K562 (cell line): ENCODE data around the gene PTP4A1. TPM values are rescaled to one million over a fixed set of nuclear protein-coding genes. Genes with fewer than 3 reads are reported as not detected.

Experiments
- ATAC-seq: fragments of 200-7000 bp; cut with Tn5 transposase; 3 replicates; pipeline ENCODE4 v1.9.1; 2020; ENCODE audit warnings: moderate library complexity
- BruUV-seq: library from RNA; stranded (reverse); fragments of 400-500 nt; replicated peaks from 2 replicates; lab custom pipeline; 2021; lab: Mats Ljungman, UMichigan
- CTCF ChIA-PET: fragments of 300-600 bp; formaldehyde crosslinking; extraction: SDS; loops from one replicate; lab custom pipeline; 2021; ENCODE audit warnings: low intra/inter-chr PET ratio; lab: Yijun Ruan, JAX
- POLR2A ChIA-PET: fragments of 300-600, 350-650 bp; sonication (Branson Sonifier 250); formaldehyde crosslinking; extraction: SDS; loops from one replicate; lab custom pipeline; 2021; ENCODE audit warnings: antibody characterized with exemption, inconsistent platforms; lab: Yijun Ruan, JAX
- DNase-seq, 4 experiments: peaks; one replicate each; pipeline versions ENCODE4 v3.0.0 to v3.0.0-alpha.2; 2011 to 2018; ENCODE audit warnings: low spot score in 3 of 4, mixed read lengths in 3 of 4; ENCODE audit errors: extremely low read depth in 1 of 4
- FAIRE-seq: peaks from 2 replicates; lab custom pipeline; 2011; peaks lifted over from hg19 to GRCh38; lab: Jason Lieb, UNC
- H2AFZ ChIP-seq: 2 replicates; pipeline ENCODE4 v1.6.0; 2011; ENCODE audit warnings: low read depth, low read length, control low read depth, inconsistent platforms
- H3K27ac ChIP-seq: fragments of 200-600 bp; 3 replicates; pipeline ENCODE4 v1.8.0; 2011; ENCODE audit warnings: low read depth, mild to moderate bottlenecking, control low read depth, inconsistent platforms, low read length, moderate library complexity, mixed read lengths; ENCODE audit errors: extremely low read depth
- H3K27me3 ChIP-seq, 2 experiments: fragments of 300-600 bp in 1 of 2; 2 replicates in 1 of 2; 3 replicates in 1 of 2; pipeline versions ENCODE4 v1.6.0 to v1.8.0; 2011; ENCODE audit warnings: inconsistent platforms in 2 of 2, low read length in 2 of 2, mild to moderate bottlenecking in 1 of 2, mixed read lengths in 1 of 2, moderate library complexity in 1 of 2; ENCODE audit not compliant: control insufficient read depth in 2 of 2, insufficient read depth in 2 of 2
- H3K36me3 ChIP-seq: fragments of 300-600 bp; 3 replicates; pipeline ENCODE4 v1.8.0; 2011; ENCODE audit warnings: mild to moderate bottlenecking, low read length, inconsistent platforms; ENCODE audit not compliant: control insufficient read depth, insufficient read depth
- H3K4me1 ChIP-seq, 2 experiments: fragments of 200-600 bp in 1 of 2; replicated peaks in 1 of 2; 2 replicates in 1 of 2; 3 replicates in 1 of 2; pipeline versions ENCODE4 v1.5.1 to v1.8.0; 2011; ENCODE audit warnings: inconsistent platforms in 2 of 2, low read length in 2 of 2, mild to moderate bottlenecking in 1 of 2, mixed read lengths in 1 of 2, moderate library complexity in 1 of 2; ENCODE audit not compliant: control insufficient read depth in 2 of 2, insufficient read depth in 2 of 2
- H3K4me2 ChIP-seq: 2 replicates; pipeline ENCODE4 v1.6.1; 2011; ENCODE audit warnings: low read length, control low read depth, inconsistent platforms, mixed read lengths; ENCODE audit not compliant: insufficient read depth
- H3K4me3 ChIP-seq: fragments of 200-600 bp; sonication (generic), shearing (Covaris generic); 2 replicates; pipeline ENCODE4 v1.5.1; 2016; ENCODE audit warnings: control low read depth, inconsistent platforms
- H3K79me2 ChIP-seq: fragments of 200-600 bp; 3 replicates; pipeline ENCODE4 v1.8.0; 2011; ENCODE audit warnings: low read length, inconsistent platforms; ENCODE audit not compliant: control insufficient read depth, insufficient read depth
- H3K9ac ChIP-seq, 2 experiments: 2 replicates each; pipeline versions ENCODE4 v1.6.0 to v1.6.1; 2011; ENCODE audit warnings: low read depth in 2 of 2, low read length in 2 of 2, control low read depth in 1 of 2, inconsistent platforms in 1 of 2, mild to moderate bottlenecking in 1 of 2, mixed read lengths in 1 of 2; ENCODE audit not compliant: insufficient read depth in 1 of 2
- H3K9me1 ChIP-seq: one replicate; pipeline ENCODE4 v1.6.0; 2011; ENCODE audit warnings: inconsistent platforms, mild to moderate bottlenecking, low read length, moderate library complexity; ENCODE audit not compliant: control insufficient read depth, insufficient read depth
- H3K9me3 ChIP-seq: replicated peaks from 2 replicates; pipeline ENCODE4 v1.5.1; 2011; ENCODE audit warnings: low read depth, low read length, inconsistent platforms; ENCODE audit not compliant: control insufficient read depth, insufficient read depth
- H4K20me1 ChIP-seq: replicated peaks from 2 replicates; pipeline ENCODE4 v1.6.1; 2011; ENCODE audit warnings: low read length, inconsistent platforms, mixed read lengths; ENCODE audit not compliant: control insufficient read depth, insufficient read depth
- ARNT ChIP-seq, 2 experiments: fragments of 450-650 bp; IDR thresholded peaks; 2 replicates each; pipeline ENCODE4 v1.6.1; 2016; ENCODE audit warnings: mild to moderate bottlenecking in 1 of 2
- ILK ChIP-seq: fragments of 450-650 bp; IDR thresholded peaks from 2 replicates; pipeline ENCODE4 v1.6.1; 2016; ENCODE audit warnings: missing genetic modification characterization, low read depth, mild to moderate bottlenecking, missing compliant biosample characterization, moderate library complexity, borderline replicate concordance
- KLF10 ChIP-seq: fragments of 250-450 bp; sonication (Bioruptor Pico); IDR thresholded peaks from 2 replicates; pipeline ENCODE4 v1.6.1; 2021; ENCODE audit warnings: matching md5 sums
- NBN ChIP-seq: fragments of 450-650 bp; IDR thresholded peaks from 2 replicates; pipeline ENCODE4 v1.6.1; 2016; ENCODE audit warnings: low read depth, mild to moderate bottlenecking
- PCBP1 ChIP-seq: fragments of 200-400 bp; formaldehyde crosslinking; IDR thresholded peaks from 2 replicates; pipeline ENCODE4 v1.6.1; 2018; ENCODE audit warnings: mild to moderate bottlenecking, low read depth, low read length; ENCODE audit not compliant: poor library complexity, severe bottlenecking
- POLR2AphosphoS5 ChIP-seq: IDR thresholded peaks from 2 replicates; pipeline ENCODE4 v1.6.1; 2011; ENCODE audit warnings: mild to moderate bottlenecking, low read depth, low read length, moderate library complexity; ENCODE audit not compliant: control insufficient read depth, insufficient read depth
- RERE ChIP-seq: sonication (generic); formaldehyde crosslinking; IDR thresholded peaks from 2 replicates; pipeline ENCODE4 v1.8.0; 2023; ENCODE audit warnings: missing genetic modification reagents, mild to moderate bottlenecking, borderline replicate concordance
- SIN3B ChIP-seq: fragments of 450-650 bp; IDR thresholded peaks from 2 replicates; pipeline ENCODE4 v1.6.1; 2017; ENCODE audit warnings: low read depth, mild to moderate bottlenecking, moderate library complexity
- SRSF3 ChIP-seq: fragments of 200-400 bp; formaldehyde crosslinking; IDR thresholded peaks from 2 replicates; pipeline ENCODE4 v1.6.1; 2016; ENCODE audit warnings: mild to moderate bottlenecking, low read length, moderate library complexity; ENCODE audit not compliant: insufficient read depth
- TBP ChIP-seq: optimal IDR thresholded peaks from 2 replicates; pipeline ENCODE3; 2011; ENCODE audit warnings: low read depth, low read length, improper control_type of control experiment
- ZNF263 ChIP-seq: sonication (generic); formaldehyde crosslinking; IDR thresholded peaks from 2 replicates; pipeline ENCODE4 v1.8.0; 2022; ENCODE audit warnings: mild to moderate bottlenecking, missing genetic modification reagents, borderline replicate concordance
- WGBS: fragments of 100-300 bp; shearing (Covaris generic); methylation state at CpG from one replicate; pipeline ENCODE4 v1.1.6; 2016; ENCODE audit warnings: low coverage, mixed read lengths; ENCODE audit not compliant: insufficient coverage; ENCODE audit errors: missing lambda C conversion rate; 5-methylcytosine and 5-hydroxymethylcytosine counted together
- in situ Hi-C: fragments of 300-500 bp; cut with MboI; formaldehyde crosslinking; loops from 4 replicates; pipeline ENCODE4 v1.15.0; 2018; ENCODE audit warnings: inconsistent platforms, mixed read lengths
- intact Hi-C: fragments of 100-400 bp; cut with micrococcal nuclease; formaldehyde crosslinking; loops from 2 replicates; pipeline ENCODE4 v1.14.2; 2022
- polyA plus RNA-seq, 8 experiments: library from polyadenylated mRNA; depleted of rRNA in 4 of 8; stranded (reverse) in 5 of 8; unstranded in 3 of 8; fragments of >200 nt; fragmentation: Nextera tagmentation in 2 of 8; fragmentation: Illumina TruSeq in 1 of 8; extraction: Ambion mirVana in 2 of 8; extraction: Trizol in 1 of 8; gene quantifications; 2 replicates each; pipeline versions ENCODE4 v1.2.1 to v1.2.3, GENCODE V29; 2011 to 2014; ENCODE audit warnings: inconsistent platforms in 1 of 8, missing spikeins in 1 of 8
- total RNA-seq, 7 experiments: library from RNA; depleted of rRNA in 6 of 7; stranded (reverse); fragments of >200 nt in 6 of 7; fragmentation: Illumina TruSeq in 2 of 7; extraction: Trizol in 2 of 7; gene quantifications; 2 replicates each; pipeline versions ENCODE4 v1.2.1 to v1.2.3, GENCODE V29; 2011 to 2021; ENCODE audit warnings: low replicate concordance in 1 of 7

Gene PTP4A1
- total and polyA plus RNA-seq, 9 of the 15 experiments (the other 6 are each of a cell fraction or from before 2014, with no cell fraction given): 3.7 to 67.5 (median 13.1) TPM

DNA sequence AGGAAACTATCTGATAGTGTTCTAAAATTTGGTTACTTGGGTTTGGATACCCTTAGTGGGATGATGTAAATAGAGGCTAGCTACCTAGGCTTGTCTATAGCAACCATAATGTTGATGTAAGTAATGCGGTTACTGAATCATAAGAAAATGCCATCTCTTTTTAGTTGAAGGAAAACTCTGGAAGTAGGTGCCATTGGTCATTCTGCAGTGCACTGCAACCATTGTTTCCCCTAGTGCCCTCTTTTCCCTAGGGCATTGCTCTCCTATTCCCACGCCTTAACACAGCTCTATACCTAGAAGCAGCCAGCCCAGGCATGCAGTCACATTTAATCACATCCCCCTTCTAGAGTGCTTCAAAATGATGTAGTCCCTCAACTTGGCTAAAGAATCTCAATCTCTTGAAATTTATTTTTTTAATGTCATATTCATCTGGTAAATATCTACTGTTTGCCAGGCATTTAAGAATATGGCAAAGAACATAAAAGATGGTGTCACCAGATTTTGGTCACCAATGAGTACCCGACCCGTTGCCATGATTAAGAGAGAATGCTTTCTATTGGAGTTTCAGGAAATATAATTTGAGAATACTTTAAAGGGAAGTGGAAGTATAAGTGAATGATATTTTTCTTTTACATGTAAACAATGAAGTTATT lies 10.4 kb downstream of the PTP4A1 start (continued):
- no peak for TF ChIP-seq NBN

GRCh38 chr6:63584125-63584514 lies 11.8 kb downstream of the PTP4A1 start:
- WGBS: 43% methylated on average over 4 of the region's 4 CpGs
- TF ChIP-seq ILK (tag) (no peak), TBP (no peak), KLF10 (CRISPR knock-in tag) (no peak), RERE (CRISPR knock-in tag) (no peak), POLR2AphosphoS5 (no peak), SRSF3 (no peak), ARNT (IDR thresholded peaks at IDR 0.05) (no peak), SIN3B (no peak), ZNF263 (CRISPR knock-in tag) (no peak), PCBP1 (no peak)
- ChIA-PET POLR2A (interaction anchor here (0.5 to 2.8 kb wide), 6 partner anchors 9 to 217 kb away, joined by 3 to 14 read pairs (median 7); partner anchors contain the start of gene PHF3), CTCF (no interaction called here)
- Histone ChIP-seq H3K36me3 (peaks cover 31% of the 10 kb centered on the region), H3K27me3 (no peaks in the 10 kb centered on the region), H3K79me2 (no peaks in the 10 kb centered on the region), H3K9me3 (no peaks in the 10 kb centered on the region), H3K4me2 (no peak overlapping the region), H3K4me3 (no peak overlapping the region), H2AFZ (no peak overlapping the region), H3K9ac (no peak overlapping the region), H3K9me1 (no peaks in the 10 kb centered on the region), H3K4me1 (no peaks in the 10 kb centered on the region), H4K20me1 (no peaks in the 10 kb centered on the region), H3K27ac (no peak overlapping the region)
- ATAC-seq (peak; percentile 34), DNase-seq (no peak), FAIRE-seq (peak; percentile 72)
- intact Hi-C loops (no loop called here), in situ Hi-C loops (no loop called here)
- BruUV-seq: no TSS peak
